K562 (cell line): ENCODE data around the gene COX6B1. TPM values are rescaled to one million over a fixed set of nuclear protein-coding genes. Genes with fewer than 3 reads are reported as not detected.
A peak's percentile ranks its signal among the peaks of the same experiment; 100 is the strongest.

Experiments
- ARID3B ChIP-seq: fragments of 250-450 bp; sonication (Bioruptor Pico); IDR thresholded peaks from 2 replicates; pipeline ENCODE4 v1.4.0; 2020; ENCODE audit warnings: borderline replicate concordance
- ATF6 ChIP-seq: sonication (generic); formaldehyde crosslinking; IDR thresholded peaks from 2 replicates; pipeline ENCODE4 v1.4.0; 2020; ENCODE audit warnings: mild to moderate bottlenecking, missing genetic modification reagents
- BRF1 ChIP-seq: IDR thresholded peaks from 3 replicates; pipeline ENCODE4 v1.6.1; 2011; ENCODE audit warnings: borderline replicate concordance, mild to moderate bottlenecking; ENCODE audit not compliant: insufficient read length; ENCODE audit errors: extremely low read depth
- EGR1 ChIP-seq: fragments of 450-650 bp; conservative IDR thresholded peaks from 2 replicates; pipeline ENCODE4 v1.6.1; 2017; ENCODE audit warnings: mild to moderate bottlenecking
- KDM1A ChIP-seq, 2 experiments: fragments of 450-650 bp; IDR thresholded peaks; 2 replicates each; pipeline ENCODE4 v1.6.1; 2016; ENCODE audit warnings: mild to moderate bottlenecking in 2 of 2
- PHTF2 ChIP-seq: fragments of 250-450 bp; sonication (Bioruptor Pico); IDR thresholded peaks from 2 replicates; pipeline ENCODE4 v1.5.0; 2021; ENCODE audit warnings: mild to moderate bottlenecking
- RBBP5 ChIP-seq: fragments of 200-600 bp; sonication (generic); IDR thresholded peaks from 2 replicates; pipeline ENCODE4 v1.6.1; 2012; ENCODE audit warnings: borderline replicate concordance, mild to moderate bottlenecking, low read length, control low read depth, inconsistent platforms; ENCODE audit not compliant: insufficient read depth, poor library complexity, severe bottlenecking
- SREBF1 ChIP-seq: fragments of 150-350 bp; IDR thresholded peaks from 2 replicates; pipeline ENCODE4 v1.6.1; 2014; ENCODE audit warnings: antibody characterized with exemption, low read depth, low read length, borderline replicate concordance
- STAG1 ChIP-seq: sonication (generic); formaldehyde crosslinking; IDR thresholded peaks from 2 replicates; pipeline ENCODE4 v1.5.0; 2020; ENCODE audit warnings: missing genetic modification reagents, borderline replicate concordance
- TAF9B ChIP-seq: fragments of 450-650 bp; IDR thresholded peaks from 2 replicates; pipeline ENCODE4 v1.6.1; 2018; ENCODE audit warnings: mild to moderate bottlenecking; ENCODE audit not compliant: partially characterized antibody
- TGIF2 ChIP-seq: sonication (generic); formaldehyde crosslinking; IDR thresholded peaks from 2 replicates; pipeline ENCODE4 v1.8.1; 2022; ENCODE audit warnings: mild to moderate bottlenecking, missing genetic modification reagents, moderate library complexity
- TOE1 ChIP-seq, 2 experiments: fragments of 450-650 bp in 1 of 2; sonication (generic) in 1 of 2; formaldehyde crosslinking in 1 of 2; IDR thresholded peaks; 2 replicates each; pipeline versions ENCODE4 v1.7.1 to v1.8.0; 2016 to 2022; ENCODE audit warnings: borderline replicate concordance in 2 of 2, mild to moderate bottlenecking in 2 of 2, antibody characterized with exemption in 1 of 2, inconsistent platforms in 1 of 2, low read depth in 1 of 2, missing genetic modification reagents in 1 of 2, moderate library complexity in 1 of 2
- TRIM25 ChIP-seq: fragments of 450-650 bp; IDR thresholded peaks from 2 replicates; pipeline ENCODE4 v1.7.0; 2016; ENCODE audit warnings: borderline replicate concordance
- ZFPM2 ChIP-seq: fragments of 250-450 bp; sonication (Bioruptor Pico); IDR thresholded peaks from 2 replicates; pipeline ENCODE4 v1.5.1; 2022; ENCODE audit warnings: mild to moderate bottlenecking
- ZFX ChIP-seq: sonication (generic); formaldehyde crosslinking; IDR thresholded peaks from 2 replicates; pipeline ENCODE4 v1.8.0; 2022; ENCODE audit warnings: mild to moderate bottlenecking, missing genetic modification reagents, moderate library complexity
- ZMIZ1 ChIP-seq, 2 experiments: fragments of 150-350 bp in 1 of 2; IDR thresholded peaks; 2 replicates each; pipeline ENCODE4 v1.6.1; 2012 to 2016; ENCODE audit warnings: low read depth in 2 of 2, low read length in 2 of 2, mild to moderate bottlenecking in 1 of 2, moderate library complexity in 1 of 2
- polyA plus RNA-seq, 8 experiments: library from polyadenylated mRNA; depleted of rRNA in 4 of 8; stranded (reverse) in 5 of 8; unstranded in 3 of 8; fragments of >200 nt; fragmentation: Nextera tagmentation in 2 of 8; fragmentation: Illumina TruSeq in 1 of 8; extraction: Ambion mirVana in 2 of 8; extraction: Trizol in 1 of 8; gene quantifications; 2 replicates each; pipeline versions ENCODE4 v1.2.1 to v1.2.3, GENCODE V29; 2011 to 2014; ENCODE audit warnings: inconsistent platforms in 1 of 8, missing spikeins in 1 of 8
- total RNA-seq, 7 experiments: library from RNA; depleted of rRNA in 6 of 7; stranded (reverse); fragments of >200 nt in 6 of 7; fragmentation: Illumina TruSeq in 2 of 7; extraction: Trizol in 2 of 7; gene quantifications; 2 replicates each; pipeline versions ENCODE4 v1.2.1 to v1.2.3, GENCODE V29; 2011 to 2021; ENCODE audit warnings: low replicate concordance in 1 of 7

Gene COX6B1
- total and polyA plus RNA-seq, 9 of the 15 experiments (the other 6 are each of a cell fraction or from before 2014, with no cell fraction given): 777 to 2,393 (median 1,219) TPM

- TF ChIP-seq TGIF2 (CRISPR knock-in tag): peak; percentile 82; the same call in 1 of the 2 replicates
- peak; percentile 94 for TF ChIP-seq ZFX (CRISPR knock-in tag)
- TF ChIP-seq KDM1A (IDR thresholded peaks at IDR 0.05): no peak
- peak; percentile 92 for TF ChIP-seq TOE1 (IDR thresholded peaks at IDR 0.05; ENCODE audit: borderline replicate concordance)
- no peak; the same call in 1 of the 2 replicates for TF ChIP-seq TOE1 (CRISPR knock-in tag; IDR thresholded peaks at IDR 0.05; ENCODE audit: borderline replicate concordance, low read depth)
- TF ChIP-seq EGR1: peak; percentile 76
- no peak for TF ChIP-seq PHTF2 (CRISPR knock-in tag)
- no peak for TF ChIP-seq ZFPM2 (CRISPR knock-in tag)
- no peak for TF ChIP-seq STAG1
- no peak for TF ChIP-seq ZMIZ1 (IDR thresholded peaks at IDR 0.05; ENCODE audit: low read depth in 2 of 2, low read length in 2 of 2)
- TF ChIP-seq BRF1: no peak
- peak; percentile 28 for TF ChIP-seq RBBP5
- peak; percentile 89 for TF ChIP-seq SREBF1
- TF ChIP-seq ATF6: no peak
- no peak for TF ChIP-seq TRIM25
- 0 out of 2 replicates have a peak, but pooled peaks have one; percentile 22 for TF ChIP-seq ARID3B (CRISPR knock-in tag)
- TF ChIP-seq TAF9B: peak; percentile 51
Observed at GRCh38 chr19:35643255-35644205, 4.6 kb upstream of the COX6B1 start (continued).
